Measurements from ENCODE around the gene GNAQ. TPM values are rescaled to one million over a fixed set of nuclear protein-coding genes. Genes with fewer than 3 reads are reported as not detected.
A peak's percentile ranks its signal among the peaks of the same experiment; 100 is the strongest.

Gene GNAQ
- total and polyA plus RNA-seq, 2 of the 13 experiments (the other 11 are each of a cell fraction or from before 2014, with no cell fraction given) = 16.5 to 17.7 TPM

- TF ChIP-seq ZNF512 (CRISPR knock-in tag; IDR thresholded peaks at IDR 0.05) = no peak
- TF ChIP-seq MEF2D (CRISPR knock-in tag; IDR thresholded peaks at IDR 0.05) = 0 out of 2 replicates have a peak, but pooled peaks have one; percentile 2
- no peak for TF ChIP-seq ZNF333 (CRISPR knock-in tag; IDR thresholded peaks at IDR 0.05; ENCODE audit: borderline replicate concordance)
- TF ChIP-seq ATAD3A (CRISPR knock-in tag; IDR thresholded peaks at IDR 0.05) = no peak
- no peak for TF ChIP-seq POGZ (CRISPR knock-in tag; IDR thresholded peaks at IDR 0.05)
- 0 out of 2 replicates have a peak, but pooled peaks have one; percentile 24 for TF ChIP-seq PHF21A (CRISPR knock-in tag; IDR thresholded peaks at IDR 0.05)
Measured at GRCh38 chr9:77807281-77807683, 224.3 kb downstream of the GNAQ start (continued).

GRCh38 chr9:77806741-77807140 lies 224.9 kb downstream of the GNAQ start:
- H3K4me1 ChIP-seq (ENCODE audit: insufficient read depth, low read length) = peaks cover 53% of the 10 kb centered on the region
- H3K9ac ChIP-seq (ENCODE audit: insufficient read depth, low read depth, low read length) = peak overlapping the region; percentile 61
- no peaks in the 10 kb centered on the region for H3K79me2 ChIP-seq (ENCODE audit: insufficient read depth, low read length)
- WGBS (ENCODE audit: low lambda C conversion rate) = 98% methylated on average over 5 of the region's 5 CpGs
- peak overlapping the region; percentile 66 for H3K4me2 ChIP-seq (ENCODE audit: low read depth, low read length)
- TF ChIP-seq E2F1 (CRISPR knock-in tag; IDR thresholded peaks at IDR 0.05) (no peak), GABPA (IDR thresholded peaks at IDR 0.05; ENCODE audit: low read depth, low read length) (no peak), GABPA (CRISPR knock-in tag; IDR thresholded peaks at IDR 0.05; ENCODE audit: low read depth) (no peak), MTF2 (CRISPR knock-in tag; IDR thresholded peaks at IDR 0.05; ENCODE audit: borderline replicate concordance) (no peak), ZNF609 (CRISPR knock-in tag; IDR thresholded peaks at IDR 0.05; ENCODE audit: borderline replicate concordance) (no peak), ZNF564 (CRISPR knock-in tag; IDR thresholded peaks at IDR 0.05) (no peak), ZNF260 (CRISPR knock-in tag; IDR thresholded peaks at IDR 0.05; ENCODE audit: borderline replicate concordance, low read depth) (no peak), HNRNPUL1 (IDR thresholded peaks at IDR 0.05; ENCODE audit: low read depth, low read length) (no peak)
- ATAC-seq = no peak
- H3K27me3 ChIP-seq (ENCODE audit: control insufficient read depth in 1 of 2, insufficient read depth in 2 of 2, low read length in 2 of 2) = no peaks in the 10 kb centered on the region
- in situ Hi-C loops (cut with HindIII; ENCODE audit: extremely low pct_ligation_motif_present, low pct_unique_long_range_greater_than_20kb) (no loop called here), intact Hi-C loops (cut with micrococcal nuclease; ENCODE audit: unreplicated experiment) (loop anchor here (2.0 kb wide), 1 partner anchor 44 kb away; no protein-coding TSS in a partner anchor)
- no peak for FAIRE-seq
- H2AFZ ChIP-seq (ENCODE audit: low read length) = no peak overlapping the region
- H3K9me3 ChIP-seq (ENCODE audit: low read length) = no peaks in the 10 kb centered on the region
- BruUV-seq (replicated peaks) = no TSS peak
- DNase-seq (ENCODE audit: low spot score) = no peak
- no peak overlapping the region; a peak in 1 of 6 replicates for H3K4me3 ChIP-seq (replicated peaks in 1 of 3; ENCODE audit: insufficient read depth in 1 of 3, low read depth in 2 of 3, low read length in 3 of 3)
- peaks cover 1 to 2% of the 10 kb centered on the region in 2 experiments; a peak in 1 of 5 replicates for H3K36me3 ChIP-seq (replicated peaks in 1 of 2; ENCODE audit: control insufficient read depth in 1 of 2, insufficient read depth in 2 of 2, low read length in 2 of 2)
- POLR2A ChIA-PET = no interaction called here
- no peaks in the 10 kb centered on the region for H4K20me1 ChIP-seq (ENCODE audit: insufficient read depth, low read length)
- H3K27ac ChIP-seq (ENCODE audit: extremely low read length, insufficient read depth, low read length) = peak overlapping the region; percentile 93
- CTCF ChIA-PET (ENCODE audit: low intra/inter-chr PET ratio, low total read pairs) = no interaction called here

All from HepG2 (cell line).